Activated CD4-positive, alpha-beta T cell treated with anti-CD3 and anti-CD28 coated beads, Interleukin-2, amount 50 U/mL, for 24 hours (primary cell): Measurements from ENCODE around the gene NARF.
"Not testable (repeated sequence)": the region's sequence is repeated elsewhere in the genome, so short reads cannot be mapped to it uniquely, and the experiment has no call there.

Source experiments
- DNase-seq, 2 donors: peaks; one replicate each; pipeline ENCODE4 v3.0.0-alpha.2; 2020; ENCODE audit warnings: low read depth in 1 of 2, low spot score in 1 of 2

The NARF gene

DNA sequence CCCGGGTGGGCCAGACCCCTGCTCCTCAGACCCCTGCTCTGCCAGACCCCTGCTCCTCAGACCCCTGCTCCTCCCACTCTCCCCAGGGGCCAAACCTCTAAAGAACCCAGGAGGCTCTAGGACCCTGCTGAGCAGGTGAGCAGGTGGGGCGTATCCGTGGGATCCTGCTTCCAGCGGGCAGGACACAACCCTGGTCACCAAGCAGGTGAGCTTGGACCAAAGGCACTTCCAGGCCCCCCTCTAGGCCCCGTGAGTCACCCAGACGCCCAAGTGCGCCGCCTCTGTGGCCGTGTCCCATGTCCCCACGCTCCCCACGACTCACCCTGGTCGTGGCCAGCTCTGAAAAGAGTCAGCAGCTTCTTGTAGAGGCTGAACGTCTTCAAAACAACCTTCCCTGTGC, 13.0 kb upstream of the NARF start:
- no peak for DNase-seq

DNA sequence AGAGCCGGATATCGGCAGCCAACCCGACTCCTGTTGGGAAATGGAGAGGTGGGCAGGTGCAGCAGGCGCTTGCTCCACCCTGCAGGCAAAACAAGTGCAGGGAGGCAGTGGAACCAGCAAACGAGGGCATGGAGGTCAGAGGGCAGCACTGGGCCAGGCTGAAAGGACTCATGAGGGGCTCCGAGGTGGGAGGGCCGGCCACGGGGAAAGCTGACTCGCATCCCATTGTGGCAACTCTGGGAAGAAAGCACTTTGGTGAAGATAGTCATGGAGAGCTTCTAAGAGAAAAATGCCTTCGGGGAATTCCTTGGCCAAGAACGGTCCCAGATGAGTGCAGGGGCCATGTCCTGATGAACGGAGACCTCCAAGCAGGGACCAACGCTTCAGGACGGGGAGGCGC, 12.4 kb upstream of the NARF start:
- DNase-seq = no peak

GRCh38 chr17:82446649-82447048, 11.9 kb upstream of the NARF start:
- no peak for DNase-seq

GRCh38 chr17:82447876-82448275, 10.7 kb upstream of the NARF start:
- no peak for DNase-seq

- peak; percentile 38 to 50 for DNase-seq
These were observed 9.2 kb upstream of the NARF start for GRCh38 chr17:82449131-82449882.

DNA sequence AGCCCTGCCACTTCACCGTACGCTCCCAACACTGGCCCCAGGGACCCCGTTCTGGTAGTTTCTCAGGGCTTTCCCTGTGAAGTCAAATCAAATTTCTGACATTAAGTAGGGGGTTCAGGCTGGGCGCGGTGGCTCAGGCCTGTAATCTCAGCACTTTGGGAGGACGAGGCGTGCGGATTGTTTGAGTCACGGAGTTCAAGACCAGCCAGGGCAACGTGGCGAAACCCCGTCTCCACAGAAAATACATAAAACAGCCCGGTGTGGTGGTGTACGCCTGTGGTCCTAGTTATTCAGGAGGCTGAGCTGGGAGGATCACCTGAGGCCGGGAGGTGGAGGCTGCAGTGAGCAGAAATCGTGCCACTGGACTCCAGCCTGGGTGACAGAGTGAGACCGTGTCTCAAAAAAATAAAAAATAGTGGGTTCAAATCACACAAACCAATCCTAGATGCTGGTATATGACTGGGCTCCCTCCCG, 8.6 kb upstream of the NARF start:
- DNase-seq = peak; percentile 33 to 41

DNA sequence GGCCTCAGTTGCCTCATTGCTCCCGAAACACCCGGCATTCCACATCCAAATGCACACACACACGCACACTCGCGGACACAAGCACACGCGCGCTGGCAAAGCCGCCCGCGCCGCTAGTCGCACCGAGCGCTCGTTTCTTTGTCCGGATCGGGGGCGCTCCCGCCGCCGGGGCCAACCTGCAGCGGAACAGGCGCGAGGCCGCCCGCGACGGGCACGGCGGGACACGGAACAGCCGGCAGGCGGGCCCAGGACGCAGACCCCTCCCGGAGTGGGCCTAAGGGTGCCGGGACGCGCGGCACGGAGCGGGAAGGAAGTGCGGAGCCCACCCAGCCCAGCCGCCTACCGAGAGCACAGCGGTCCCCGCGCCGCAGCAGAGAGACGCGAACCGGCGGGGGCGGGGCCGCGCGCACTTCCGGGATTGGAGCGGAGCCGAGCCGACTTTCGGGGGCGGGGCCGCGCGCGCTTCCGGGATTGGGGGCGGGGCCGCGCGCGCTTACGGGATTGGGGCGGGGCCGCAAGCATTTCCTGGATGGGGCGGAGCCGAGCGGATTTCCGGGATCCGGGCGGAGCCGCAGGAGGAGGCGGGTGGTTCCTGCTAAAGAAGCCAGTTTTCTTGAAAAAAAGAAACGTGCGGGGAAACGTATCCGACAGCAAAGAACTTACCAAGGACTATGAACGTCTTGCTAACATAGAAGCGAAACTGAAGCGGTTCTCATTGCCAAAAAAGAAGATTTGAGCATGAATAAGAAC, 8.0 kb upstream of the NARF start, which contains the start of gene CYBC1:
Gene CYBC1, minus strand, starts transcription at position 396 of the 750 bp plus-strand sequence. CDS start 1,498 bp downstream, outside the sequence.
- DNase-seq = peak; percentile 90 to 91

GRCh38 chr17:82452162-82452561, 6.4 kb upstream of the NARF start:
- no peak for DNase-seq

- DNase-seq = not testable (repeated sequence)
These were observed 5.4 kb upstream of the NARF start for GRCh38 chr17:82453151-82453550.

- not testable (repeated sequence) for DNase-seq
These were observed 4.8 kb upstream of the NARF start for GRCh38 chr17:82453706-82454105.

GRCh38 chr17:82457073-82457928, 1.2 kb upstream of the NARF start:
- DNase-seq = no peak

GRCh38 chr17:82457929-82458178, 687 bp upstream of the NARF start:
- no peak for DNase-seq

DNA sequence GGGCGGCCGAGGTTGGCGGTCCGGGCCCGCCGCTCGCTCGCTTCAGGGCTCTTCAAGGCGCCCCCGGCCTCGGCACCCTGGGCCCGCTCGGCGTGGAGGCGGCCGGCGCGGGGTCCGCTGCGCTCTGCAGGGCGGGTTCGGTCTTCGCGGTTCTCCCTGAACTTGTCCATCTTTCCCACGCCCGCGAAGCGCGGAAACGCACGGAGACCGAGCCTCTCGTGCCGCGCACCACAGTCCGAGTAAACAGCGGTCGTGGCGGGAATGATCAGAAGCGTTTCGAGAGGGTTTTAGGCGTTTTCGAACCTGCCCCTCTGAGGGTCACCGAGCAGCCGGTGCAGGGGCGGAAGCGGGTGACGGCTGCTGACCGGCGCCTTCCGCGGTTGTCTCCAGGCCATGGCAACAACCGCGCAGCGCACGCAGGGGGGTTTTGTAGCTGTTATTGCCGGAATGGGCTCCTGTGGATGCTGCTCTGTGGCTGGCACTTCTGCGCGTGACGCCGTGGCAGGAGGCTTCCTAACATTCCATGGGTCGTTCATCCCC, 414 bp downstream of the NARF start:
- no peak for DNase-seq

- not testable (repeated sequence) for DNase-seq
These were observed 1.4 kb downstream of the NARF start for GRCh38 chr17:82459936-82460335.

DNA sequence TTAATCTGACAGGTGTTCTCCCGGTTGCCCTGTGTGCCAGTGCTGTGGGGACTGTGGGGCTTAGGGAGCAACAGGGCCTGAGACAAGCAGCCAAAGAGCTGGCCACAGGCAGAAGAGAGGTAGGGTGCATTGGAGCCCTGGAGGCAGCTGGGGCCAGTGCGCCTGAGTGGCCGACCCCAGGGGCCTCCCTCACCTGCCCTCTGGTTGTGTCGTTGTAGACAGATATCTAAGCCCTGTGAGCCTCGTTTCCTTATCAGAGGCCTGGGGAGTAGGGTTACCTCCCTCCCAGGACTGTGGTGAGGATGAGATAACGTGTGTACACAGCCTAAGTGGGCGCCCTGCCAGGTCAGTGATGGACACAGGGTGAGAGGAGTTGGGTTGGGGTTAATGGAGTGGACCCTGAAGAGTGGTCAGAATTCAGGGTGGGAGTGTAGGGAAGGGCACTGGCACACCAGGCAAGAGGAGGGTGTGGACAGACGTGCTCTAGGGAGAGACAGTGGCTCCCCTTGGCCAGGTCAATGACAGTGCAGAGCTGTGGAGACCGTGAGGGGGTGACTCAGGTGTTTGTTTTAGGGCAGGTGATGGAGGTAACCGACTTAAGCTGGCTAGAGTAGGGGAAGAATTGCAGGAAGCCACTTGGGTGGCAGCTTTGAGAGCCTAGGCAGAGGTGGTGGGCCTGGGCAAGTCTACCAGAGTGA, 3.4 kb downstream of the NARF start:
- no peak for DNase-seq

GRCh38 chr17:82463391-82463790, 4.8 kb downstream of the NARF start:
- DNase-seq = no peak

- DNase-seq = no peak
These were observed 5.5 kb downstream of the NARF start for GRCh38 chr17:82463925-82464566.

- DNase-seq = no peak
These were observed 6.0 kb downstream of the NARF start for GRCh38 chr17:82464567-82464929.

- no peak for DNase-seq
These were observed 6.6 kb downstream of the NARF start for GRCh38 chr17:82465023-82465603.

GRCh38 chr17:82468692-82469091, 10.2 kb downstream of the NARF start:
- no peak for DNase-seq
